ENCODE data around the gene TCEAL9.
"Not testable (repeated sequence)": the region's sequence is repeated elsewhere in the genome, so short reads cannot be mapped to it uniquely, and the experiment has no call there.

The TCEAL9 gene

GRCh38 chrX:103357871-103358270 lies 1.6 kb downstream of the TCEAL9 start:
- CTCF ChIA-PET: interaction anchor here (1.4 kb wide), 1 partner anchor 106 kb away, joined by 3 read pairs; no protein-coding TSS in a partner anchor
- POLR2A ChIA-PET: no interaction called here
- DNase-seq (ENCODE audit: extremely low spot score): no peak
- TF ChIP-seq CTCF (IDR thresholded peaks at IDR 0.05; ENCODE audit: control extremely low read depth, extremely low read depth, low read depth, missing control alignments): no peak

DNA sequence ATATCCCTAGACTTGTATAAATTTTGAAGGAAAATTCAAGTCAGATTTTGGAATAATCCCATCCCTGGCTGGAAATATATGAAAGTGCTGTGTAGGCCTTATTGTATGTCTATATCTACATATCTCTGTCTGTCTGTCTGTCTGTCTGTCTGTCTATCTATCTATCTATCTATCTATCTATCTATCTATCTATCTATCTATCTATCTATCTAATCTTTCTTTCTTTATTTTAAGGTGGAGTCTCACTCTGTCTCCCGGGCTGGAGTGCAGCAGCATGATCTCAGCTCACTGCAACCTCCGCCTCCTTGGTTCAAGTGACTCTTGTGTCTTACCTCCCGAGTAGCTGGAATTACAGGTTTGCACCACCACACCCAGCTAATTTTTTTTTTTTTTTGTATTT lies 3.3 kb downstream of the TCEAL9 start:
- CTCF ChIA-PET; DNase-seq (ENCODE audit: extremely low spot score); POLR2A ChIA-PET: not testable (repeated sequence)

DNA sequence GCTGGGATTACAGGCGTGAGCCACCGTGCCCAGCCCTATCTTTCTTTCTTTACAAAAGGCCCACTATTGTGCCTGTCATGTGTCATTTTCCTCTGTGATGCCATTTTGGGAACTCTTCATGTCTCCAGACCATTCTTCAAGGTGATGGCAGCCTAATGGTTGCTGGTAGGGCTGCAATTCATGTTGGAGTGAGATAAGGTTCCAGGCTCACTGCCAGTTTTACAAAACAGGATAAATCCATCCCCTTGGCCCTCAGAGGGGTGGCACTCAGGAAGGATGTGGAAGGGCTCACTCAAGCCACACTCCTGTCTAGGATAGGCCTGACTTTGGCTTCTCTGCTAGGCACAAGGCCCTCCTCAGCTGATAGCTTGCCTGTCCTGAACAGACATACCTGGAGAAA lies 3.8 kb downstream of the TCEAL9 start:
- ChIA-PET CTCF (no interaction called here), POLR2A (no interaction called here)
- no peak for DNase-seq (ENCODE audit: extremely low spot score)
- TF ChIP-seq CTCF (IDR thresholded peaks at IDR 0.05; ENCODE audit: control extremely low read depth, extremely low read depth, low read depth, missing control alignments): no peak

GRCh38 chrX:103360916-103361315 lies 4.6 kb downstream of the TCEAL9 start:
- TF ChIP-seq CTCF (IDR thresholded peaks at IDR 0.05; ENCODE audit: control extremely low read depth, extremely low read depth, low read depth, missing control alignments): no peak
- no peak for DNase-seq (ENCODE audit: extremely low spot score)
- ChIA-PET CTCF (no interaction called here), POLR2A (no interaction called here)

DNA sequence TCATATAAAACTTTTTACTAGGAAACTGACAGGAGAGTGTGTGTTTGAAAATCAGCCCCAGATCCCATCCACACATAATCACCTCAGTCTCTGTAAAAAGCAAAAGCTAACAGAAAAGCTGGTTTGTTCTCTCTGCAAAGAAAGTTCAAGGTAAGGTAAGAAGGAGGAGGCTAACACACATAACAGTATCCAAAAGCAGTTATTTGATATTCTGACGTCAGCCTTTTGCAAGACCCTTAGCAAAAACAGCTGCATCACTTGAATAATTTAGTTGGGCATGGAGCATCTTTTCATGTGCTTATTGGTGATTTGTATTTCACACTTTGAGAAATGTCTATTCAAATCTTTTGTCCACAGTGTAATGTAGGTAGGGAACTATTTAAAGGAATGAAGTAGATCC lies 5.5 kb downstream of the TCEAL9 start:
- no peak for TF ChIP-seq CTCF (IDR thresholded peaks at IDR 0.05; ENCODE audit: control extremely low read depth, extremely low read depth, low read depth, missing control alignments)
- POLR2A ChIA-PET: no interaction called here
- DNase-seq (ENCODE audit: extremely low spot score): no peak
- CTCF ChIA-PET: no interaction called here

DNA sequence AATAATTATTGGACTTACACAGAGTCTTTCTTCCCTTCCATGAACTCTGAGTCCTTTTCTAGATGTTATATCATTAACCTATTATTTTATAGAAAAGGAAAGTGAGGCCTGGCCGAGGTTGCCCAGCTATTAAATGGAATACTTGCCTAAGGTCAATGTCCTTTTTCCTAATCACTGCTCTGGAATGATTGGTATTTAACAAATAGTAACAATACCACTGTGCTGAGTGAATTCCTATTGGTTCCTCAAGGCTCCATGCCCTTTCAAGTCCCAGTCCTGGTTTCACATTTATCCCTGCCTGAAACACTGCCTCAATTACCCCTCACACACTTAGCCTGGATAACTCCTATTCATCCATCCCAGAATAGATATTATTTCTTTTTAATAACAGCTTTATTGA lies 6.2 kb downstream of the TCEAL9 start:
- ChIA-PET POLR2A (no interaction called here), CTCF (no interaction called here)
- TF ChIP-seq CTCF (IDR thresholded peaks at IDR 0.05; ENCODE audit: control extremely low read depth, extremely low read depth, low read depth, missing control alignments): no peak
- DNase-seq (ENCODE audit: extremely low spot score): no peak

GRCh38 chrX:103363046-103363445 lies 6.7 kb downstream of the TCEAL9 start:
- no peak for DNase-seq (ENCODE audit: extremely low spot score)
- CTCF ChIA-PET: no interaction called here
- no peak for TF ChIP-seq CTCF (IDR thresholded peaks at IDR 0.05; ENCODE audit: control extremely low read depth, extremely low read depth, low read depth, missing control alignments)
- POLR2A ChIA-PET: no interaction called here

All from GM10248 (cell line).